PC-3 (cell line): ENCODE results near the gene COX18.

Experiments used
- EZH2 ChIP-seq: fragments of 300-600 bp; sonication (generic); IDR thresholded peaks from one replicate; pipeline ENCODE4 v1.6.1; 2017; ENCODE audit warnings: antibody characterized with exemption, mild to moderate bottlenecking, low read length; ENCODE audit not compliant: unreplicated experiment
- EZH2phosphoT487 ChIP-seq: fragments of 300-600 bp; sonication (generic); IDR thresholded peaks from 2 replicates; pipeline ENCODE4 v1.6.1; 2018; ENCODE audit warnings: mild to moderate bottlenecking, antibody characterized with exemption, low read length, borderline replicate concordance
- TF ChIP-seq, protein P1 (sequence below): fragments of 300-600 bp; sonication (generic); conservative IDR thresholded peaks from 2 replicates; pipeline ENCODE4 v1.5.1; 2017; ENCODE audit warnings: antibody characterized with exemption, low read depth, mild to moderate bottlenecking, low read length

DNA sequence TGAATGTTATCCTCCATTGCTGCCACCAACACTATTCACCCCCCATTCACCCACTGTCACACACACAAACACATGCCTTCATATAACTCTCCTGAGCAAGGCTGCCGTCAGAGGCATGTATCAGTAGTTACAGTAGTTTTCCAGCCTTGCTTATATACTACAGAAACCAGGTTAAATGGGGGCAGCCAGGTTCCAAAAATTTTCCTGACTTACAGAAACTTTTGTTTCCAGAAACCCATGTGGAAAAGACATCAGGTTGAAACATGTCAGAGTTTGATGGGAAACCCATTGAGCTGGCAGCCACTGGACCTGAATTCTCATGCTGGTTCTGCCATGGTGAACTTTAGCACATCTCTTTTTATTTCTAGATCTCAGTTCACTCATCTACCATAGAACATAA, 64.0 kb downstream of the COX18 start:
- TF ChIP-seq, protein P1, sequence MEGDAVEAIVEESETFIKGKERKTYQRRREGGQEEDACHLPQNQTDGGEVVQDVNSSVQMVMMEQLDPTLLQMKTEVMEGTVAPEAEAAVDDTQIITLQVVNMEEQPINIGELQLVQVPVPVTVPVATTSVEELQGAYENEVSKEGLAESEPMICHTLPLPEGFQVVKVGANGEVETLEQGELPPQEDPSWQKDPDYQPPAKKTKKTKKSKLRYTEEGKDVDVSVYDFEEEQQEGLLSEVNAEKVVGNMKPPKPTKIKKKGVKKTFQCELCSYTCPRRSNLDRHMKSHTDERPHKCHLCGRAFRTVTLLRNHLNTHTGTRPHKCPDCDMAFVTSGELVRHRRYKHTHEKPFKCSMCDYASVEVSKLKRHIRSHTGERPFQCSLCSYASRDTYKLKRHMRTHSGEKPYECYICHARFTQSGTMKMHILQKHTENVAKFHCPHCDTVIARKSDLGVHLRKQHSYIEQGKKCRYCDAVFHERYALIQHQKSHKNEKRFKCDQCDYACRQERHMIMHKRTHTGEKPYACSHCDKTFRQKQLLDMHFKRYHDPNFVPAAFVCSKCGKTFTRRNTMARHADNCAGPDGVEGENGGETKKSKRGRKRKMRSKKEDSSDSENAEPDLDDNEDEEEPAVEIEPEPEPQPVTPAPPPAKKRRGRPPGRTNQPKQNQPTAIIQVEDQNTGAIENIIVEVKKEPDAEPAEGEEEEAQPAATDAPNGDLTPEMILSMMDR, result no peak
- no peak for TF ChIP-seq EZH2
- TF ChIP-seq EZH2phosphoT487, result no peak
